GM19023 (cell line): ENCODE data around the gene KANSL3.
"Not testable (repeated sequence)": the region's sequence is repeated elsewhere in the genome, so short reads cannot be mapped to it uniquely, and the experiment has no call there.

Source experiments
- ATAC-seq: cut with Tn5 transposase; IDR thresholded peaks from one replicate; pipeline ENCODE4 v1.9.1; 2021; ENCODE audit warnings: mild to moderate bottlenecking, moderate library complexity; ENCODE audit not compliant: unreplicated experiment

The KANSL3 gene

DNA sequence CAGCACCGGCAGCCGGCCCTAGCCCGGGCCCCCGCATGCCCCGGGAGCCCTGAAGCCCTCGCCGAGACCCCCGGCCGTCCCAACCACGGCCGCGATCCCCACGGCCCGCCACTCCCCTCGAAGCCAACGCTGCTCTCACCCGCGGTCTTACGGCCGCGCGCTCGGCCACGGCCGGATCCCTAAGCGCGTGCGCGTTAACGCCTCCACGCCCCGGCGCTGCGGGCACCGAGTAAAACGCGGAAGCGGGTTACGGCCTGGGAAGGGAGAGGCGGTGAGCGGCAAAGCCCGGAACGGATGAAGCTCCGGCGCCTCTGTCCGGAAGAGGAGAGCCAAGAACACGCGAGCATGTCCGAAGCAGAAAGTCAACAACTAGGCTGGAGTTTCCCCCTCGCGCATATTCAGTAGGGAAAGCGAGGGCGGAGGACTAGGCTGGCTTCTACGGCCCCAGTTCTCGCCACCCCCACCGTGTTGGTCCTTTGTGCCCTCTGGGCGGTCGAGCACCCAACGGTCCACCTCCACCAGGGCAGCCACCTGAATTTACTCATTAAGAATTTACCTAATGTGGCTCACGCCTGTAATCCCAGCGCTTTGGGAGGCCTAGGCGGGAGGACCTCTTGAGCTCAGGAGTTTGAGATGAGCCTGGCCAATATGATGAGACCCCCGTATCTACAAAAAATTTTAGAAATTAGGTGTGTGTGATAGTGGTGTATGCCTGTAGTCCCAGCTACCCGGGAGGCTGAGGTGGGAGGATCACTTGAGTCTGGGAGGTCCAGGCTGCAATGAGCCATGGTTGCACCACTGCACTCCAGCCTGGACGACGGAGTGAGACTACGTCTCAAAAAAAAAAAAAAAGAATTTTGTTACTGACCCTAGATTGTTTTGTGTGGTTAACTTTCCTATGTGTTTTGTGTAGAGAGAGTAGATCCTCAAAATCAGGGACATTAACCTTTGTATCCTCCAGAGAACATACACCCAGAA is at the start of gene KANSL3:
Gene KANSL3 (minus strand): TSS at position 169 of the 978 bp plus-strand sequence. CDS start 1,177 bp downstream, outside the sequence.
- ATAC-seq = peak; percentile 66

DNA sequence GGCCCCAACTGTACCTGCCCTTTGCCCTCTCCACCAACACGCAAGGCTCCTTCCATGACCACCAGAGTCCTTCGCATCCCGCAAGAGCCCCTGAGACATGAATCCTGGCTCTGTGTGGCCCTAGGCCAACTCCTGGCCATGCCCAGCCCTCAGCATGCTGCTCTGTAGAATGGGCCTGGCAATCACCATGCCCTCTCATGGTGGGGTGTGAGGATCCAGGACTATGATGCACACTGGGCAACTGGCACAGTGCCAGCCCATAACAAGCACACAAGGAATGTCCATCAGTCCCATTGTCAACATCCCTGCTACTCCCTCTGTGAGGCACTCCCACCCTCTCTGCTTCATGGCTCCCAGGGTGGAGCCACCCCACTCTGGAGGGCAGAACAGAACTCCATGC is 49.2 kb upstream of the KANSL3 start:
- no peak for ATAC-seq

DNA sequence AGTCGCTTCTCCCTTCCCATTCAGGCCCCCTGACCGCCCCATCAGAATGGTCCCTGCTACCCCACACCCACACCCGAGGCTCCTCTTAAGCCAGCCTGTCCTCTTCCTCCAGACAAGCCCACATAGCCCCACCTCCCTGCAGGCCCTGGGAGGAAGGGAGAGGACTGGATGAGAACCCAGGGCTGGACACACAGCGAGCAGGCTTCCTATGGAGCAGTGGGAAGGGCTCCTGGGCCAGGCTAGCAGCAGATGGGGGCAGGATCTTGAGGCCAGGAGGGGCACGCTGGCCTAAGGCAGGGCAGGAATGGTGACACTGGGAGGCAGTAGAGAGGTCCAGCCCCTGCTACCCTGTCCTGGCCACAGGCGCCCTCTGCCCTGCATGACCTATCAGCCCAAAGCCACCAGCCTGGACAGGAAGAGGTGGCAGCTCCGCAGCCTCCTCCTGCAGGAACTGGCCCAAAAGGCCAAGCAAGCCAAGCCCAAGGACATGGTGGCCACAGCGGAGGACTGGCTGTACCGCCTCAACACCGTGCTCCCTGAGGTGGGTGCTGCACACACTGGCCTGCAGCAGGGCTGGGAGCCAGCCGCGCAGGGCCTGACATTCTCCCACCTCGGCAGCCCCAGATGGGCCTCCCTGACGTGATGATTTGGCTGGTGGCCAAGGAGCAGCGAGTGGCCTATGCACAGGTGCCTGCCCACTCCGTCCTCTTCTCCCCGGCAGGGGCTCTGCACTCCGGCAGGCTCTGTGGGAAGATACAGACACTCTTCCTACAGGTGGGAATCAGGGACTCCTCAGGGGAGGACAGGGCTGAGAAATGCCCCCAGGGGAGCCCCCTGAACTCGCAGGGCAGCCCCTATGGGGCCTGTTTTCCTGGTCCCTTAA is 47.7 kb upstream of the KANSL3 start:
- no peak for ATAC-seq

DNA sequence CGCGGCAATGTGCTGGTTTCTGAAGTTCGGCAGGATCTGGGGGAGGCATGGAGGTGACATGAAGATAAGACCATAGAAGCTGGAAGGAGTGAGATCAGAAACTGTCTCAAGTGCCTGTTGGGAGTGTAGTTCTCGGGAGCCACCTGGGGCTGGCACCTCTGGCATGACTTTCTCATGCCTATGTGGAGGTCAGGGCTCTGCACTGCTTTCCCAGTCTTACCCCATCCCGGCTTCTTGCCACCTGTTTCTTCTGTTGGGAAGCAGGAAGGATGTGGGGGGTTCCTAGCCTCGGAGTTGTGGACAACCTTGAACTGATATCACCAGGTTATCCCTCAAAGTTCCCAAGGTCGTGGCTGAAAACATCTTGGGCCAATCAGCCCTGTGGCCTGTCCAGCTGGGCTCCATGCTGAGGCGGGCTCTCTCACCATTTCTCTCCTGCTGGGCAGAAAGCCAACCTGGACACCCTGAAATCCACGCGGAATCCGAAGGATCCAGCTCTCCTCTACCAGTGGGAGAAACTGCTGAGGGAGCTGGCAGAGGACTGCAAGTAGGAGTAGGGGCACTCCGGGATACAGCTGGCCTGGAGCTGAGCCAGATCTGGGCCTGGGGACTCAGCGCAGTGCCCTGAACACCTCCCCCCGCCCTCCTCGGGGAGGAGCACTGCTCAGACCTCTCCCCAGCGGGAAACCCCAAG is 46.9 kb upstream of the KANSL3 start:
- no peak for ATAC-seq

DNA sequence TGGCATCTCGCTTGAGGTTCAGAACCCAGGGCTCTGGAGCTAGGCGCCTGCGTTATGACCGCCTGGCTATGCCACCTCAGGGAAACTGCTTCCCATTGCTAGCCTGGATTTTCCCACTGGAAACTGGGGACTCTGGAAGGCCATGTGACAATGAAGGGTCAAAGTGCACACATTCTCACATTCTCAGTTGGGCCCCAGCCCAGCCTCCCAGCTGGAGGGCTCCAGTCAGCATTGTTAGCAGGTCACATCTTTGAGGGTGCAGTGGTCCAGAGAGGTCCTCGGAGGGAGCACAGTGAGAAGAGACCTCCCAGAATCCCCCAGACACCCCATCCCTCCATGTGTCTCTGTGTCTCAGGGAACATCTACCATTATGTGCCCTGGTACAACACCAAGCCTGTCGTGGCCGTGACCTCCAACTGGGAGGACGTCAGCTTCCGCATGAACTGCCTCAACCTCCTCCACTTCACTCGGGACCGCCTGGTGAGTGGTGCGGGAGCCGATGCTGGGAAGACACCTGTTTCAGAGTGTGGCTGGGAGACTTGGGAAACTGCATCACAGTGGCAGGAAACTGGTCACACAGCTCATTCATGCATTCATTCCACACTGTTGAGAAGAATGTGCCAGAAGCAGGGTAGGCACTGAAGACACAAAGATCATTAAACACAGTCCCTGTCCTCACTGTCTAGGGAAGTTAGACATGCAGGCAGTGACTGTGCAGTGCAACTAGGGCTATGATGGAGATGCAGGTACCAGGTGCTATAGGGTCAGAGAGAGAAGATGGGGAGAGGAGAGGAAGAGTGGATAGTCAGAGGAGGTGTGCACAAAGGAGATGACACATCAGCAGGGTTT is 46.1 kb upstream of the KANSL3 start:
- no peak for ATAC-seq

DNA sequence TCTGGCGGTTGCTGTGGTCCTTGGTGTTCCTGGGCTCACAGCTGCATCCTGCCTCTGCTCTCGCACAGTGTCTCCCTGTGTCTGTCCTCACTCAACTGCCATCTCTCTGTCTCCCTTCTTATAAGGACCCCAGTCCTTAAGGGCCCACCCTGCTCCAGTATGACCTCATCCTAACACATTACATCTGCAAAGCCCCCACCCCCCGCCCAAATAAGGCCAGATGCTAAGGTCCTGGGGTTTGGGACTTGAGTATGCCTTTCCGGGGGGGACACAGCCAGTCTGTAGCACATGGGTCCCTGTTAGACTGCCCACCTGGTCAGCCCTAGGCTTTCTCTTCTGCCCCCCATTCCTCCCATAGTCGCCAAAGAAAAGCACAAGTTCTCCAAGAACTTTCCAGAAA is 45.2 kb upstream of the KANSL3 start:
- no peak for ATAC-seq

DNA sequence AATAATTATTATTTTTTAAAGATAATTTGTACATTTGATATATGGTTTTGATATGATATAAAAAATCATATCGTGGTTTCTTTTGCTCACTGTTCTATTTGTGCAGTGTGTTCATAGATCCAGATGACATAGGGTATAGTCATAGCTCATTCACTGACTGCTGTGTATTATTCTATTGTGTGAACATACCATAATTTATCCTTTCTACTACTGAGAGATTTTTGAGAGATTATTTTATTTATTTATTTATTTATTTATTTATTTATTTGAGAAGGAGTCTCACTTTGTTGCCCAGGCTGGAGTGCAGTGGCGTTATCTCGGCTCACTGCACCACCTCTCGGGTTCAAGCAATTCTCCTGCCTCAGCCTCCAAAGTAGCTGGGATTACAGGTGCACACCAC is 43.4 kb upstream of the KANSL3 start:
- ATAC-seq = no peak

DNA sequence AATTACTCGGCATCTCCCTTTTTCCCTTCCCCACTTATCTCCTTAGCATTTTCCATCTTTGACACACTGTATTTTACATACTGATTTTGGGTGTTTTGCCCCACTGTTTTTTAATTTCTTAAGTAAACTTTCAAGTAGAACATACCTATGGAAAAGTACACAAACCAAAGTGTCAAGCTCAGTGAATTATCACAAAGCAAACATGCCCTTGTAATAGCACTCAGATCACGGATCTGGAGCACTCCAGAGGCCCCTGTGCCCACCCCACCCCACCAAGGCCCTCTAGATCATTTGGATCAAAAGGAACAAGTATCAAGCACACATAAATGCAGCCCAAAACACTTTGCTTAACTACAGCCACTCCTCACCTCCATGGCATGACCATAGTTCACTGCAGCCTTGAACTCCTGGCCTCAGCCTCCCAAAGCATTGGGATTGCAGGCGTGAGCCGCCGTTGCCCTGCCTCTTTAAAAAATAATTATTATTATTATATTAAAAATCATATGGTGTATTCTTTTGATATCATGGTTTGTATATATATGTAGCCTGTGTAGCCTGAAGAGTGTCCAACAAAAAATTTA is 42.5 kb upstream of the KANSL3 start:
- ATAC-seq = no peak

DNA sequence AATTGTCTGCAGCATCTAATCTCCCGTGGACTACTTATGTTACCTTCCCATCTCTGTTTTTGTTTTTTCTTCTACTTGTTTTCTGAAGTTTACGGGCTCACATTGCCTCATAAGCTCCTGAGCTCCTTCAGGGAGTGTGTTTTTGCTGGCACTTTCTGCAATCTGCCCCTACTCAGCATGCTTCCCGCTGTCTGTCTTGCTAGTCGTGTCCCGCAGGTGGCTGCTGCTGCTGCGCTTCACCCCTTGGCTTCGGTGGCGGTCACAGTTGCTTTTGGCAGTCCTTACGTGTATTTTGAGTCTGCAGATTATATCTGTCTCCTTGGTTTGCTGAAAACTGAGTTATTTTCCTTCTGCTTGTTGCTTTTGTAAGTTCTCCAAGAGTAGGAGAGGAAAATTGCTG is 41.7 kb upstream of the KANSL3 start:
- no peak for ATAC-seq

DNA sequence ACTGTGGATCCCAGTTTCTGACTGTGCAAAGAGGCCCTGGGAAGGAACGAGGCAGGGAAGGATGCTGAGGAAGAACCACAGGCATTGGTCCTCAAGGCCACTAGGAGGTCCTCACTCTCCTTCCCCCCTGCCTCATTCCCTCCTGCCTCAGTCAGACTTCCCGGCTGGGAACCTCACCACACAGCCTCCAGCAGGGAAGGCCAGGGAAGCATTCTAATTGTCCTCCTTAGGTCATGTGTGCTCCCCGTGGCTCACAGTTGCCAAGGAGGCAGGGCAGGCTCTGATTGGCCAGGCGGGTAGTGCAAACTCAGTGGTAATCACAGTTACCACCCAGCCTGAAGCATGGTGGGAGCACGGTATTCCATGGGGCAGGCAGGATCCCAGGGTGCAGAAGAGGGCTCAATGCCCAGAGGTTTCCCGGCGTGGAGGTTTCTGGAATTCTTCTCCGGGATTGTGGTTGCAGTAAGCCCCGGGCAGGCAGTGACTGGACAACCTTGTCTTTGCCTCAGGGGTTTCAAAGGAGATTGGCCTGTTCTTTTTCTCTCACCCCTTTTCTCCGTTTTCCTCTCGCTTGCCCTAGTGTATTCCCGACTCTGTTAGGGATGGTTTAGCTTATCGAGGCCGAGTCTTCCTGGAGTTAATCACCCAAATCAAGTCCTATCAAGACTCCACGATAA is 31.6 kb upstream of the KANSL3 start:
- no peak for ATAC-seq

DNA sequence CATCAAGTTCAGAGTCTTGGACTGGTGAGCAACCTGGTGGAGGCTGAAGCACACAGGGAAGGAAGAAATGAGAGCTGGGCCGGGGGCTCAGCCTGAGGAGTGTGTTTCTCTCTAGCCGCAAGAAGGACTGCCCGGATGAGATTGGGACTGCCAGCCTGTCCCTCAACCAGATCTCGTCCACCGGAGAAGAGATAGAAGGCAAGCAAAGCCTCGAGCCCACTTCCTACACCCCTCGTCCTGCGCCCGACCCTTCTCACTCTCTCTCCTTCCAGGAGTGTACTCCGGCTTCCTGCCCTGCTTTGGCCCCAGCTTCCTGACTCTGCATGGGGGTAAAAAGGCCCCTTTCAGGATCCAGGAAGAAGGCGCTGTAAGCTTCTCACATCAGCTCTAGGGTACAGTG is 30.7 kb upstream of the KANSL3 start:
- no peak for ATAC-seq

DNA sequence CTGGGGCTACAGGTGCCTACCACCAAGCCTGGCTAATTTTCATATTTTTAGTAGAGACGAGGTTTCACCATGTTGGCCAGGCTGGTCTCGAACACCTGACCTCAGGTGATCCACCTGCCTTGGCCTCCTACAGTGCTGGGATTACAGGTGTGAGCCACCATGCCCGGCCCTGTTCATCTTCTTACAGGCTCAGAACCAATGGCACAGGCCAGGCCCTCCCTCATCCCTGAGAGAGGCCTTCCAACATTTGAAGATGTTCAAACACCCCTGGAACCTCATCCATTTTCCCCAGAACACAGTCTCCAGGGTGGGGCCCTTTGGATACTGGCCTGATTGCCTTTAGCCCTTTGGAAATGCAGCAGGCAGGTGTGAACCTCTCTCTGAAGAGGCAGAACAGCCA is 27.6 kb upstream of the KANSL3 start:
- ATAC-seq = not testable (repeated sequence)

DNA sequence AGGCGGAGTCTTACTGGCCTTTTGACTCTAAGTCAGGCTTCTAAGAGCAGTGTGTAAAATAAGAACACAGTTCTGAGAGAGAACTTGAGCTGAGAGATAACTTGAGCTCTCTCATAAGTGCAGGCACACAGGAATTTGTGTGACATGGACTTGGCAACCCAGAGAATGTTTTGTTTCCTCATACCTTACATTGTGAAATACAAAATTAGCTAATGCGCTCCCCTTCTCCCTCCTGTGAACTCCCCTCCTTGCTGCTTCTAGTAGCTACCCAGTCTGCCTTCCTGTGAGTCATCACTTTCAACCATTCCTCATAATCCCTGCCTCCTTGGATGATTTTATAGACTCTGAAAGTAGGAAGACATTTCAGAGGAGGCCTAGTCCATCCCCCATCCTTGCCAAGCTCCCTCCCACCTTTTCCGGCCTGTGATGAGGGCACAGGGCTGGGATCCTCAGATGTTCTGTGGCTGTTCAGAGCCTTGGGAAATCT is 27.0 kb upstream of the KANSL3 start:
- no peak for ATAC-seq

DNA sequence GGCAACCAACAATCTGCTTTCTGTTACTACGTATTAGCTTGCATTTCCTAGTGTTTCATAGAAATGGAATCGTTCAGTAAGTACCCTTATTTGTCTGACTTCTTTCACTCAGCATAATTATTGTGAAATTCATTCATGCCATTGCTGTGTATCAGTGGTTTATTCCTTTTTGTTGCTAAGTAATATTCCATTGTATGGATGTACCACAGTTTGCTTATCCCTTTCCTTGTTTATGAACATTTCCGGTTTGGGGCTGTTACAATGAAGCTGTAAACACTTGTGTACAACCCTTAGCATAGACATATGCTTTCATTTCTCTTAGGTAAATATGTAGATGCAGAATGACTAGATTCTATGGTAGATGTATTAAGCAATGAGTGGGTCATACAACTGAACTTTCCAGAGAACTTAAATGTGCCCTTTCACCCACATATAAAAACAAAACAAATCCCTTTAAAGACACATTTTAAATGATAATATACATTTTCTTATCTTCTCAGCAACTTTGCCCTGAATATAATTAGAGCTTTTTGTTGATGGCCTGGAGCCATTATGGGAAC is 26.3 kb upstream of the KANSL3 start:
- ATAC-seq = no peak

DNA sequence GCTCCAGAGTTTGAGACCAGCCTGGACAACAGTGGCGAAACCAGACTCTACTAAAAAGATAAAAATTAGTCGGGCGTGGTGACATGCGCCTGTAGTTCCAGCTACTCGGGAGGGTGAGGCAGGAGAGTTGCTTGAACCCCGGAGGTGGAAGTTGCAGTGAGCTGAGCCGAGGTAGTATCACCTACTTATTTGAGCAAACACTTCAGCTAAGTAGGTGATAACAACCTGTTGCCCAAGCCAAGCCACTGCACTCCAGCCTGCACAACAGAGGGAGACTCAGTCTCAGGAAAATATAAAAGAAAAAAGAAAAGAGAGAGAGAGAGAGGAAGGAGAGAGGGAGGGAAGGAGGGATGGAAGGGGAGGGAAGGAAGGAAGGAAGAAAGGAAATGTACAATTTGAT is 25.7 kb upstream of the KANSL3 start:
- no peak for ATAC-seq

DNA sequence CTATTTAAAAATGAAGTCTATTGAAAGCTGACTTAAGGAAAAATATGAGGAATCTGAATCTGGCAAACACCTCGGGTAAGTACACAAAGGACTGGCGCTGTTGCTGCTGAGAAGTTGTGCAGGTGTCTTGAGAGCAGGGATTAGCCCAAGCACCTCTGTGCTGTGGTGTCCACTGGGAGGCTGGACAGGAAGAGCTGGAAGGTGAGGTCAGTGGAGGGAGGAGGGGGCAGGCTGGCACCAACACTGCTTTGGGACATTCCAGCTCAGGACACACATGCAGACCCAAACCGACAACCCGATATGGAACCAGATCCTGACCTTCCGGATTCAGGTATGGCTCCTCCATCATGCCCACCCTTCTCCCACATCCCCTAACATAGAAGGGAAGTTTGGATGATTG is 25.1 kb upstream of the KANSL3 start:
- no peak for ATAC-seq

DNA sequence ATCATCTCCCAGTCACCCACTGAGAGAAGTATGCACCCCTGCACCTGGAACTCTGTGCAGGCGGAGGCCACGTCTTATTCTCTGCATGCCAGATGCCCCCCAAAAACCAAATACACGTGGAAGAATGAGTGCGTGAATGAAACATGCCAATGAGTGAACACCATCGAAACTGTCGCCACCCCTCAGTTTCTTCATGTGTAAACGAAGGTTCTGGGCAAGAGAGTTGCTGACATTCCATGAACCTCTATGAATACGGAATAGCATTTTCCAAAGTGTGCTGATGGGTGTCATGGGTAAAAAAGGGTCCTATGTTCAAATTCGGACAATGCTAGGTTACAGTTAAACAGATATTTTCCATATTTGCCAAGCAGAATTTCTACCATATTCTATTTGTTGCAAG is 24.2 kb upstream of the KANSL3 start:
- no peak for ATAC-seq

DNA sequence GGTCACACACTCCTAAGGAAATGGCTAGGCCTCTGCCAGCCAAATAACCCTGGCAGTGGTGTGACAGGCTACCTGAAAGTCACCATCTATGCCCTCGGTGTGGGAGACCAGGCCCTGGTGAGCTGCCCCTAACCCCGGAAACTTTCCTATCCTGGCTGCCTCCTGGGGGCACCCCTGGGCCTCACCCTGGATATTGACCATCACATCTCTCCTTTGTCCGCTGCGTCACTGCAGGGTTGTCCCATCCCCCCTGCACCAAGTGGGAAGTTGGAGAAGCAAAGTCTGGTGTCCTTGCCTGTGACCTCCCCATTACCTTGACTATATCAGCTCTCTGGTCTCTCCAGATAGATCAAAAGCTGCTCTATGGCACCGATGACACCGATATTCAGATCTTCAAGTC is 23.2 kb upstream of the KANSL3 start:
- no peak for ATAC-seq

DNA sequence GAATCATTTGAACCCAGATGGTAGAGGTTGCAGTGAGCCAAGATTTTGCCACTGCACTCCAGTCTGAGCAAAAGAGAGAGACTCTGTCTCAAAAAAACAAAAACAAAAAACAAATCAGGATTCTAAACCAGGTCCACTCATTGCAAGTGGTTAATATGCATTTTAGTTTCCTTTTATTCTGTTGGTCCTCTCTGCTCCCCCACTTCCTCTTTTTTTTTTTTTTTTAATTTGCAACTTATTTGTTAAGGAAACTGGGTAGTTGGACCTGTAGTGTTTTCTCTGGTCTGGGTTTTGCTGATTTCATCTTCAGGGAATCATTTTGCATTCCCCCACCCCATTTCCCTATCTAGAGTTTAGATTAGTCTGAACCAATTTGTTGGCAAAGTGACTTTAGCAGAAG is 18.4 kb upstream of the KANSL3 start:
- no peak for ATAC-seq
